ENCODE data around the gene AEBP1. TPM values are rescaled to one million over a fixed set of nuclear protein-coding genes. Genes with fewer than 3 reads are reported as not detected.
A peak's percentile ranks its signal among the peaks of the same experiment; 100 is the strongest.

AEBP1 gene
- total RNA-seq, 2 donors from 2014 or later: 1.2 to 5.3 TPM

DNA sequence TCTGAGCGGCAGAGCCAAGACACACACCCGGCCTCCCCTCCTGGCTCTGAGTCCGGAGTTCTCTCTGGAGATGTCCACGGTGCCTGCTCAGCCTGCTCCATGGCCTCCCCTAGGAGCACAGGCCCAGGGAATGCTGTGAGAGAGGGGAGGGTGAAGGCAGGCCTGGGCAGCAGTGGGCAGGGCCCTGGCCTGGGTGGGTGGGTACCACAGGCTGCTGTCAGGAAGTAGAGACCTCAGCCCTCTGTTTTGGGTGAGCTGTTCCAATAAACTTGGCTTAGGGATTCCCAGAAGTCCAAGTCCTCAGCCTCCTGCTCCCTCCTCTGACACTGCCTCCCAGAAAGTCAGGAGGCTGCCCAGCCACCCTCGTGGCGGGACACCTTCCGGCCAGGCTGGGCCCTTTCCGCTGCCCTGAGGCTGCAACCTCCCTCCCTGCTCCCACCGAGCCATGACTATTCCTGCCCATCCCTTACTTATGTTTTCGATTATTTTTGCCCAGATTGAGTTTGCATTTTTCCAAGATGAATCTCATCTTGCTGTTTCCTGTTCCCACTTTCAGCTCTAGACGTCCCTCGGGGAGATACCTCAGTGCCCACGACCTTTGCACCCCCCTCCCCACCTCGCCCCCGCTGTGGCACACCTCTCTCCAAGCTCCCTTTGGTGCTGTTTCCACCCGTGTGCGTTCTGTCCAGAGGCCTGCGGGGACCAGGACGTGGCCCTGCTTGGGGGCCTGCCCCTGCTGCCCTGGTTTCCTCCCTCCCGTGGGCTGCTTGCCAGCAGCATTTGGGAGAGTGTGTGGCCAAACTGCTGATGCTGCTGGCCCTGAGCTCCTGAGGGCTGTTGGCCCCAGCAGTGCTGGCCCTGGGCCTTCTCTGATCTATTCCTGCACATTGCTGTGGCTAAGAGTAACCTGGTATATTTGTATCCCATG, 16.0 kb upstream of the AEBP1 start:
- Mint-ChIP-seq H3K27me3 (no peaks in the 10 kb centered on the region), H3K4me3 (no peak overlapping the region), H3K9me3 (no peaks in the 10 kb centered on the region), H3K4me1 (peaks cover 7% of the 10 kb centered on the region), H3K36me3 (ENCODE audit: low read depth) (no peaks in the 10 kb centered on the region), H3K27ac (no peak overlapping the region)
- ATAC-seq (replicated peaks): no peak

DNA sequence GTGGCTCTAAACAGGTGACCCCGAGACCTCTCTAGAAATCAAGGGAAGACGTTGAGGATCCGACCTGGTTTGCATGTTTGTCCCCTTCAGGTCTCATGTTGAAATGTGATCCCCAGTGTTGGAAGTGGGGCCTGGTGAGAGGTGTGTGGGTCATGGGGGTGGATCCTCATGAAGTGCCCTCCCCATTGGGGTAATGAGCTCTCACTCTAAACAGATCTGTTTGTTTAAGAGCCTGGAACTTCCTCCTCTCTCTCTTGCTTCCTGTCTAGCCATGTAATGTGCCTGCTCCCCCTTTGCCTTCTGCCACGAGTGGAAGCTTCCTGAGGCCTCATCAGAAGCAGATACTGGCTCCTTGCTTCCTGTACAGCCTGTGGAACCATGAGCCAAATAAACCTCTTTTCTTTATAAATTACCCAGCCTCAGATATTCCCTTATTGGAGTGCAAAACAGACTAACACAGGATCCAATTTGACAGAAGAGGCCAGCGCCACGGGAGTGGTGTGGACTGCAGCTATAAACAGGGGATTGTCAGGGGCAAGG, 11.0 kb upstream of the AEBP1 start:
- ATAC-seq (replicated peaks): no peak
- Mint-ChIP-seq H3K27me3 (no peaks in the 10 kb centered on the region), H3K4me1 (peaks cover 6% of the 10 kb centered on the region), H3K27ac (no peak overlapping the region), H3K9me3 (no peaks in the 10 kb centered on the region), H3K36me3 (ENCODE audit: low read depth) (no peaks in the 10 kb centered on the region), H3K4me3 (no peak overlapping the region)

DNA sequence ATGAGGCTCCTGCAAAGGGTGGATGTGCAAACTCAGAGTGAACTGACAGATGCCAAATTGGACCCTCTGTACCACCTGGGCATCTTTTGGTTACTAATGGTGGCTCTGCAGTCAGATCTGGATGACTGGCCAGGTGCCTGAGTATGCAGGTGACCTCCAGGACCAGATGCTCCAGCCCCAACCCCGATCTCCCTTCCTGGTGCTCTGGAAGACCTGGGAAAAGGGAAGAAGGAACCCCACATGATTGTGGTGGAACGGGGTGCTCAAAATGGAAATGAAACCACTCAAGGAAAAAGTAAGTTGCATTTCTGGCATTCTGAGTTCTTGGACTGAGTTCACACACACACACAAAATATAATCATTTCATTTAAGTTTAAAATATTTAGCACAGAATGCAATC, 9.8 kb upstream of the AEBP1 start:
- Mint-ChIP-seq H3K4me1 (peaks cover 6% of the 10 kb centered on the region), H3K27me3 (no peaks in the 10 kb centered on the region), H3K36me3 (ENCODE audit: low read depth) (no peaks in the 10 kb centered on the region), H3K4me3 (no peak overlapping the region), H3K9me3 (no peaks in the 10 kb centered on the region), H3K27ac (no peak overlapping the region)
- ATAC-seq (replicated peaks): no peak

GRCh38 chr7:44094883-44095592, 9.1 kb upstream of the AEBP1 start:
- no peaks in the 10 kb centered on the region for H3K9me3 Mint-ChIP-seq
- H3K27me3 Mint-ChIP-seq: no peaks in the 10 kb centered on the region
- no peak overlapping the region for H3K27ac Mint-ChIP-seq
- H3K36me3 Mint-ChIP-seq (ENCODE audit: low read depth): no peaks in the 10 kb centered on the region
- no peak overlapping the region for H3K4me3 Mint-ChIP-seq
- no peak for ATAC-seq (replicated peaks)
- peaks cover 6% of the 10 kb centered on the region for H3K4me1 Mint-ChIP-seq

DNA sequence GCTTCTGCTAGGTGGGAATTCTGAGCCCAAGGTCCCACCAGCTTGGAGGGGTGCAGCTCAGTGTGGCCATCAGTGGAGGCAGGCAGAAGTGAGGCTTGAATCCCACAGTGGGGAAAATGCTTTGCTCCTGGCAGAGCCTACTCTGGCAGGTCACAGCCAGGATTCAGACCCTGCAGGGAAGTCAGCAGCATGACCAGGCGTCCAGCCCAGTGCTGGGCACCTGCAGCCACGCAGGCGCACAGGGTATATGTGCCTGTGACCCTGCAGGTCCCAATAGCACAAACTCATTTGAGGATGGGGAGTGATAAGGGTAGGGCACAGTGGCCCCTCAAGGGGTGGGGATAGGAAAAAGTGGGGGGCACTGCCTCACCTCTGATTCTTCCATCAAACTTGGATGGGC, 8.4 kb upstream of the AEBP1 start:
- Mint-ChIP-seq H3K27me3 (no peaks in the 10 kb centered on the region), H3K36me3 (ENCODE audit: low read depth) (no peaks in the 10 kb centered on the region), H3K4me1 (peaks cover 6% of the 10 kb centered on the region), H3K27ac (no peak overlapping the region), H3K9me3 (no peaks in the 10 kb centered on the region), H3K4me3 (no peak overlapping the region)
- no peak for ATAC-seq (replicated peaks)

- H3K36me3 Mint-ChIP-seq (ENCODE audit: low read depth): no peaks in the 10 kb centered on the region
- H3K27ac Mint-ChIP-seq: peak overlapping the region; percentile 45
- H3K27me3 Mint-ChIP-seq: no peaks in the 10 kb centered on the region
- ATAC-seq (replicated peaks): no peak
- no peak overlapping the region for H3K4me3 Mint-ChIP-seq
- H3K9me3 Mint-ChIP-seq: no peaks in the 10 kb centered on the region
- peaks cover 6% of the 10 kb centered on the region for H3K4me1 Mint-ChIP-seq
Measured at GRCh38 chr7:44096326-44096881, 7.7 kb upstream of the AEBP1 start.

DNA sequence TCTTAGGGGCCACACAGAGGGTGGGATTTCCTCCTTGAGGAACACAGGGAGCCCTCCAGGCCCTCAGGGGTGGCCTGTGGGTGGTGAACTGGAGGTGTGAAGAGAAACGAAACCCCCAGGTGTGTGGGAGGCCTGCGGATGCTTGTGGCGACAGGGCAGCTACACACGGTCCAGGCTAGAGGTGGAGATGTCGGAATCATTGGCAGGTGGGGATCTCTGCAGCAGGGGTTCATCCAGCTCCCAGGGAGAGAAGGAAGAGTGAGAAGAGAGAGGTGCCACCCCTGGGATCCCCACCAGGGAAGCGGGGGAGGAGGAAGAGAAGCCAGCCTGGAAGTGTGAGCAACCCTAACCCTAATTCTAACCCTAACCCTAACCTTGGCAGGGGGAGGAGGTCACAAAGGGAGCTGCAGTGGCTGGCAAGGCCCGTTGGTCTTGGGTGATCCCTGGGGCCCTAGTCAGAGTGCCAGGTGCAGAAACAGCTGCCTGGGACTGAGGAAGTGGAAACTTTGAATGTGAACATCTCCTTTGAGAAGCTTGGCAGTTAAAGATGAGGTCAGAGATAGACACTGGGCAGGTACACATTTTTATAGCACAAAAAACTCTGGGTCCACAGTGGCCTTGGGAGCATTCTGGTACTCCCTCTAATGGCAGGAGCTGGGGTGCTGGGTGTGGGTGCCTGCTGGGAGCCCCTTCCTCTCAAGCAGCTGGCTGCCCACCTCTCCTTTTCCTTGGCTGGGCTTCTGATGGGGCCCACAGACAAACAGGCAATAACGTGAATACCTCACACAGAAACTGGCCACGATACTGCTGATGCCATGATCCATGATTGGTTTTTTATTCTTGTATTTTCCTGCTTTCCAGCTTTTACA, 6.8 kb upstream of the AEBP1 start:
- Mint-ChIP-seq H3K4me1 (peaks cover 6% of the 10 kb centered on the region), H3K27me3 (no peaks in the 10 kb centered on the region), H3K4me3 (no peak overlapping the region), H3K36me3 (ENCODE audit: low read depth) (no peaks in the 10 kb centered on the region), H3K9me3 (no peaks in the 10 kb centered on the region), H3K27ac (peak overlapping the region; percentile 45)
- peak; percentile 71 for ATAC-seq (replicated peaks)

GRCh38 chr7:44098092-44099068, 5.8 kb upstream of the AEBP1 start:
- no peak for ATAC-seq (replicated peaks)
- H3K27ac Mint-ChIP-seq: peak overlapping the region; percentile 45
- H3K4me1 Mint-ChIP-seq: peaks cover 6% of the 10 kb centered on the region
- H3K36me3 Mint-ChIP-seq (ENCODE audit: low read depth): no peaks in the 10 kb centered on the region
- no peak overlapping the region for H3K4me3 Mint-ChIP-seq
- no peaks in the 10 kb centered on the region for H3K9me3 Mint-ChIP-seq
- peaks cover 4% of the 10 kb centered on the region for H3K27me3 Mint-ChIP-seq

DNA sequence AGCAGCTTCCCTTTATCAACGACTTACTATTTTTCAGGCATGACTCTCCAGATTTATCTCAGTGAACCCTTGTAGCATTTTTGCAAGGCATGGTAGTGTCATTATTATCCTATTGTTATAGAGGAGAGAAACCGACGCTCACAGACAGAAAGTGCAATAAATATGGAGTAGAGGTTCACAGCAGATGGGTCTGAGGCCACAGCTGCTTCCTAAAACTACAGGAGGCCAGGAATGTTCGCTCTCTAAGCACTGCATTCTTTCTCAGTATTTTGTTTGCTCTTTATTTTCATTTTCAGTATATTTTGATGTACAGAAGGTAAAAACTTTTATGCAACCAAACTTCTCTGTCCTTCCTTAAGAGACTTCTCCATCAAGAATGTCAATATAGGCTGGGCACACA, 4.5 kb upstream of the AEBP1 start:
- Mint-ChIP-seq H3K4me3 (no peak overlapping the region), H3K4me1 (peaks cover 6% of the 10 kb centered on the region), H3K9me3 (no peaks in the 10 kb centered on the region), H3K27me3 (peaks cover 6% of the 10 kb centered on the region), H3K27ac (no peak overlapping the region), H3K36me3 (ENCODE audit: low read depth) (no peaks in the 10 kb centered on the region)
- ATAC-seq (replicated peaks): no peak

DNA sequence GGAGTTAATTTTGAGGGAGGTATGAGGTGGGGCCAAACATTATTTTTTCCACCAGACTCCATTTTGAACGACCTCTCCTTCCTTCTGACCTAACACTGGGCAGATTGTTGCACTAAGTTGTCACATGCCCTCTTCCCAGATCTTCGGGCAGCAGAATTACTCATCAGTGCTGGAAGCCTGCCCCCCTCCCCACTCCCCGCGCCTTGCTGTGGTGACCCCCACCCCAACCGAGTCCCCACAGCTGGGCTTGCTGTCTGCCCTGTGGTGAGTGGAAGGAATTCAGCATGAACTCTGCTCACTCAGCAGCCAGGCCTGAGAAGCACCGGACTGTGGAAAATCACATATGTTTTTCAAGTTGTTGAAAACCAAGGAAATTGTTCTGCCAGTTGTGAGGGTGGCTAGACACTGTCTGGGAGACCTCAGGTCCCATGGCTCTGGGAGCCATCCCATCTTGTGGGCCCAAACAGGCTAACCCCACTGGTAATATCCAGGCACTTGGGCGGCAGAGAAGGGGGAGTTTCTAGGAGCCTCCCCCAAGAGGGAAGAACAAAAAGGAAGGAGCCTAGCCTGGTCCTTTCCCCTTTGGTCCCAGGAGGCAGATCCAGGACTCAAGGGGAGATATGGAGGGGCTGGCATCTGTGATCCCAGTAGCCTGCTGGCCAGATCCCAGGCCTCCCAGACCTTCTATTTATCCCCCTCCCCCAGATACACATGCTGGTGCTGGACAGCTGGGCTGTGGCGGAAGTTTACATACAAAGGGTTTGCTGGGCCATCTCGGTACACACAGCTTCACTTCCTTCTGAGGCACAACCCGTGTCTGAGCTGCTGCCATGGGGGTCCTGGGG, 3.5 kb upstream of the AEBP1 start:
- no peak for ATAC-seq (replicated peaks)
- H3K27ac Mint-ChIP-seq: no peak overlapping the region

DNA sequence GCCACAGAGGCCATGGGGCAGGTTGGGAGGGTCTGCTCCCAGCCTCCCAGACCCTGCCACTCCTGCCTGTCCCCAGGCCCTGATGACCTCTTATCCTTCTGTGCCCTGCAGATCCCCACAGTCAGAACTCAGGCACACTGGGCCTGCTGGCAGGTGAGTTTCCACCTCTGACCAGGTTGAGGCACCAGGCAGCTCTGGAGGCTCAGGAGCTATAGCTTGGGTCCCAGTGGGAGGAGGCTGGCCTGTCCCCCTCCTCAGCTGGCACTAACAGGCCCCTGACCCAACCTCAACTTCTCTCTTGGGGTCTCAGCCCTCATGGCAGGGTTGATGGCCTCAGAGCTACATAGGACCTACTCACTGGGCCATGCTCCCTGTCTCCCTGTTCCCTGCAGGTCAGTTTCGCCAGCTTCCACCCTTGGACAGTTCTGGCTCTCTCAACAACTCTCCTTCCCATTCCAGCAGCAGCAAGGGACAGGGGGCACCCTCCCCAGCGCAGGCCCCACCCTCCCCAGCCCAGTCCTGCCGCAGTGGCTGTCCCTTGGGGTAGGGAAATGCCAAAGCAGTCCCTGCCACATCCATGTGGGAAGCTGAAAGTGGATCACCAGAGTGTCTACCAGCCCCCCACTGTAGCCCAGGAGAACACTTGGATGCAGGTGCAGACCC, 2.7 kb upstream of the AEBP1 start:
- no peak for ATAC-seq (replicated peaks)
- no peaks in the 10 kb centered on the region for H3K9me3 Mint-ChIP-seq
- H3K4me3 Mint-ChIP-seq: no peak overlapping the region
- H3K4me1 Mint-ChIP-seq: peaks cover 5% of the 10 kb centered on the region
- no peaks in the 10 kb centered on the region for H3K36me3 Mint-ChIP-seq (ENCODE audit: low read depth)
- peaks cover 18% of the 10 kb centered on the region for H3K27me3 Mint-ChIP-seq
- H3K27ac Mint-ChIP-seq: no peak overlapping the region

More for the DNA sequence above, 3.5 kb upstream of the AEBP1 start:
- no peaks in the 10 kb centered on the region for H3K9me3 Mint-ChIP-seq
- H3K27me3 Mint-ChIP-seq: peaks cover 11% of the 10 kb centered on the region
- H3K4me1 Mint-ChIP-seq: peaks cover 6% of the 10 kb centered on the region
- H3K36me3 Mint-ChIP-seq (ENCODE audit: low read depth): no peaks in the 10 kb centered on the region
- no peak overlapping the region for H3K4me3 Mint-ChIP-seq
